ENCODE data around the gene PABPN1L. TPM values are rescaled to one million over a fixed set of nuclear protein-coding genes. Genes with fewer than 3 reads are reported as not detected.
"Not testable (repeated sequence)": the region's sequence is repeated elsewhere in the genome, so short reads cannot be mapped to it uniquely, and the experiment has no call there.

Gene PABPN1L
- total and polyA plus RNA-seq, 7 donors = 0.15 TPM; not detected in 6

- no peaks in the 10 kb centered on the region for H3K4me1 ChIP-seq
- WGBS, 2 donors = 88 to 93% methylated on average over 57 of the region's 57 CpGs
- no peaks in the 10 kb centered on the region for H3K9me3 ChIP-seq
- H3K27ac ChIP-seq = no peak overlapping the region
- intact Hi-C loops (cut with DNase I) = no loop called here
- H3K27me3 ChIP-seq = peaks cover 0 to 11% (median 0%) of the 10 kb centered on the region in 3 donors
- TF ChIP-seq CTCF (IDR thresholded peaks at IDR 0.05) (no peak), POLR2A (IDR thresholded peaks at IDR 0.05) (no peak), EP300 (IDR thresholded peaks at IDR 0.05) (no peak)
- H3K4me3 ChIP-seq = no peak overlapping the region
- no peaks in the 10 kb centered on the region for H3K36me3 ChIP-seq
- DNase-seq = no peak
These were observed 30.0 kb upstream of the PABPN1L start for GRCh38 chr16:88896238-88897070.

- DNase-seq = no peak
- 88 to 91% methylated on average over 22 of the region's 22 CpGs for WGBS, 2 donors
These were observed 28.9 kb upstream of the PABPN1L start for GRCh38 chr16:88895335-88895734.

GRCh38 chr16:88894681-88895300 lies 28.3 kb upstream of the PABPN1L start:
- Histone ChIP-seq H3K4me1 (no peaks in the 10 kb centered on the region), H3K27me3 (peaks cover 0 to 6% (median 0%) of the 10 kb centered on the region in 3 donors), H3K9me3 (no peaks in the 10 kb centered on the region), H3K27ac (no peak overlapping the region), H3K4me3 (no peak overlapping the region), H3K36me3 (no peaks in the 10 kb centered on the region)
- intact Hi-C loops (cut with DNase I) = no loop called here
- no peak for DNase-seq
- TF ChIP-seq EP300 (IDR thresholded peaks at IDR 0.05) = no peak
- no peak for TF ChIP-seq POLR2A (IDR thresholded peaks at IDR 0.05)
- no peak for TF ChIP-seq POLR2AphosphoS5 (IDR thresholded peaks at IDR 0.05)
- no peak for TF ChIP-seq CTCF (IDR thresholded peaks at IDR 0.05)
- WGBS, 2 donors = 69 to 72% methylated on average over 21 of the region's 21 CpGs

More at GRCh38 chr16:88895335-88895734, 28.9 kb upstream of the PABPN1L start:
- Histone ChIP-seq H3K36me3 (no peaks in the 10 kb centered on the region), H3K27me3 (peaks cover 0 to 6% (median 0%) of the 10 kb centered on the region in 3 donors), H3K4me3 (no peak overlapping the region), H3K4me1 (no peaks in the 10 kb centered on the region), H3K9me3 (no peaks in the 10 kb centered on the region), H3K27ac (no peak overlapping the region)
- intact Hi-C loops (cut with DNase I) = no loop called here
- TF ChIP-seq POLR2AphosphoS5 (IDR thresholded peaks at IDR 0.05) (no peak), POLR2A (IDR thresholded peaks at IDR 0.05) (no peak), CTCF (IDR thresholded peaks at IDR 0.05) (no peak), EP300 (IDR thresholded peaks at IDR 0.05) (no peak)

GRCh38 chr16:88894266-88894665 lies 27.8 kb upstream of the PABPN1L start:
- H3K4me1 ChIP-seq; H3K27me3 ChIP-seq; intact Hi-C loops (cut with DNase I); DNase-seq; H3K4me3 ChIP-seq; H3K9me3 ChIP-seq; H3K27ac ChIP-seq; H3K36me3 ChIP-seq: not testable (repeated sequence)
- WGBS, 2 donors = 92 to 97% methylated on average over 5 of the region's 6 CpGs

GRCh38 chr16:88893127-88893968 lies 26.9 kb upstream of the PABPN1L start:
- no peaks in the 10 kb centered on the region for H3K36me3 ChIP-seq
- H3K9me3 ChIP-seq = no peaks in the 10 kb centered on the region
- no peaks in the 10 kb centered on the region for H3K27me3 ChIP-seq
- no peaks in the 10 kb centered on the region for H3K4me1 ChIP-seq
- WGBS, 2 donors = 73 to 89% methylated on average over 19 of the region's 19 CpGs
- no peak overlapping the region for H3K27ac ChIP-seq
- H3K4me3 ChIP-seq = no peak overlapping the region
- intact Hi-C loops (cut with DNase I) = no loop called here
- TF ChIP-seq POLR2A (IDR thresholded peaks at IDR 0.05) = no peak
- TF ChIP-seq EP300 (IDR thresholded peaks at IDR 0.05) = no peak
- no peak for TF ChIP-seq POLR2AphosphoS5 (IDR thresholded peaks at IDR 0.05)
- TF ChIP-seq CTCF (IDR thresholded peaks at IDR 0.05) = no peak
- no peak for DNase-seq

All from sigmoid colon (tissue), 7 donors.